GM21723 (cell line): ENCODE data around the gene BRPF1.

Experiments used
- ATAC-seq: cut with Tn5 transposase; IDR thresholded peaks from one replicate; pipeline ENCODE4 v1.9.1; 2021; ENCODE audit warnings: mild to moderate bottlenecking, moderate library complexity; ENCODE audit not compliant: unreplicated experiment

BRPF1 gene

DNA sequence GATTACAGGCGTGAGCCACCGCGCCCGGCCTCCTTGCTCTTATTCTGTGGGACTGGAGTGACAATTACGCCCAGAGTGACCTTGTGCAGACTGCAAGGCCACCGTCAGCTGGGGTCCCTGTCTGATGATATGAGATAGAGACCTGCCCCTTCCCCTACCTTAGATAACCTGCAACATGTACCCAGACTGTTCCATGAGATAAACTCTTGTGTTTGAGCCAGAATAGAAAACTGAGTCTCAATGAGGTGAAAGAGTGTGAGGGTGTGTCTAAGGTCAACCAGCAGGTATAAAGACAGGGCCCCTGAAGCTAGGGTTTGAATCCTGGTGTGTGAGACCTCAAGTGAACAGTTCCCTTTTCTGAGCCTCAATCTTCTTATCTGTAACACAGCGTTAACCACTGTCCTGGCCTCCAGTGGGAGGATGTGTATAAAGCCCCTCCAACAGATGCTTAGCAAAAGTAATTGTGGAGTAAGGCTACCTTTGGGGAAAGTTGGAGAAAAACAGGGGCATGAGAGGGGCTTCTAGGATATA is 54.7 kb downstream of the BRPF1 start:
- ATAC-seq: no peak

DNA sequence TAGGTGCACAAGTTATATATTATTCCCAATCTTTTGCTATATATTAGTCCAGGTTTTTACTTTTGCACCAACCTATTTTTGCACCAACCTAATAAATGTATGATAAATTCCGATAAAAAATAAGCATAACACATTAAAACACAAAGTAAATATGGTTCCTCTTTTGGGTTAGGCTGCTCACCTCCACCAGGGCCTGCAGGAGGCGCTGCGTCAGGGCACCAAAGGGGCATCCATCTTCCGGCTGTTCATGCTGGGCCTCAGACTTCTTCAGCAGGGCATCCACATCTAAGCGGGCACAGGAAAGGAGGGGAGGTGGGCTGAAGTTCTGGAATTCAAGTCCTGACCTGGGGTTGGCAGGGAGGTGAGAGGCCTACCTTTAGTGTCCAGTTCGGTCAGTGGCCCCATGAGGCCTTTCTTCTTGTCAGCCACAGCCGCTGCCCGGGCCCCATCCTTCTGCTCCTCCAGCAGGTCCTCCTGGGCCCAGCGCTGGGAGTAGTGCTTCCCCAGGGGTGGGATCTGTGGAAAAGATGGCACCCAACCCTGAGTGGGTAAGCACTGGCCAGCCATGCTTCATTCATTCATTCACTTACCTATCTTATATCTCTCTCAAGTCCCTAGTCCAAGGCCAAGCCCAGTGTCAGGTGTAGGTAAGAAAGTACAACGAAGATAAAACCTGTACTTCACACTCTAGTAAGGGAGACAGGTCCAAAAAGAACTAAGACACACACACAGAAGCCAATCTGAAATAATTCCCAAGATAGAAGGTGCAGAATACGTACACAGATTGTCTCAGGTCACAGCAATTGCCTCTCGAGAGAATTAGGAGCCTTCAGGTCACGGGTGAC is 55.5 kb downstream of the BRPF1 start:
- no peak for ATAC-seq

DNA sequence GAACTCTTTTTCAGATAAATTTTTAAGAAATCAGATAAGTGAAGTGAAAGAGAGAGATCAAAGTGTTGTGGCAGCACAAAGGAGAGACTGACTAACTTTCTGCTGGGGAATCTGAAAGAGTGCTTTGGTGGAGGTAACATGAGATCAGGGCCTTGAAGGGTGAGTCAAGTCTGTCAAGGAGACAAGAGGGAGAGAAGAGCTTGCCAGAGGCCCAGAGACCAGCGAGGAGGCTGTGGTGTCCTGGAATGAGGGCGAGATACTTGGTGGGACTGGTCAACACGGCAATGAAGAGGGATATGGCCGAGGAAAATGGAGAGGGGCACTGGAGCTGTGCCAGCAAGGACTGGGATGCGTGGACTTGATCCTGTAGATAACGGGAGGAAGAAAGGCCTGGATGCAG is 56.2 kb downstream of the BRPF1 start:
- ATAC-seq: no peak

DNA sequence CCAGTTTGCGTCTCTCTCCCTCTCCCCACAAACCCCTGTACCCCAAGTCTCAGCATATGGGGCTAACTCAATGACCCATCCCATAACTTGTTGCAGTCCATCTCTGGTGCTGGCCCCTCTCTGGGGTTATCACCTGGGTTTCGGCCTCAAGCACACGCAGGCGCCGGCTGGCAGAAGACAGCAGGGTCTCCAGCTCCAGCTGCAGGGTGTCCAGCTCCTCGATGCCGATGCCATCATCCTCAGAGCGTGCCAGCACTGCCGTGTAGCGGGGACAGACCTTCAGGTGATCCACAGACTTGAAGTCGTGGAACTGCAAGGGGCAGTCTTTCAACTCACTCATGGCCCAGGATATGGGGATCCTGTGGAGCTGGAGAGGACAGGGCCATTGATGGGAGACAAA is 59.6 kb downstream of the BRPF1 start:
- ATAC-seq: no peak

DNA sequence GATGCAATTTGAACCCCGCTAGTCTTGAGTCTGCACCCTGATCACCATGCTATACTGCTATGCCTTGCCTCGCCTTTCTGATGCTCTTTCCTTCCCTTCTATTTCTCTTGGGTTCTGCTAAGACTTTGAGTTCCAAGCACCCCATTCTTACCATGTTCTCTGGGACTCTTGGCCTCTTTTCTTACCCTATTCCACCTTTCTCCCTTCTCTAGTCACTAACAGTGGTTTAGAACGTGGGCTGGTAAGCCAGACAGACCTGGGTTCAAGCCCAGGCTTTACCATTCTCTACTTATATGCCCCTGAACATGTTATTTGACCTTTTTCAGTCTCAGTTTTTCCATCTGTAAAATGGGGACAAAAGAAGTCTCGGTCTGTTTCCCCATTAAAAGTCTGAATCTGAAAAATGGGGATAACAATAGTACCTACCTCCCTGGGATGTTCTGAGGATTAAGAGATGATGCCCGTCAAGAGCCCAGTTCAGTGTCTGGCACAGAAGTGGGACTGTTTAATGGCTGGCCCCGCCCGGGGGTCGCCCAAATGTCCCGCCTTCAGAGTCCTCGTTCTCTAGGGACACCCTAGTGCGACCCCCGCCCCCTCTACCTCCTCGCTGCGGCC is 60.4 kb downstream of the BRPF1 start:
- no peak for ATAC-seq

DNA sequence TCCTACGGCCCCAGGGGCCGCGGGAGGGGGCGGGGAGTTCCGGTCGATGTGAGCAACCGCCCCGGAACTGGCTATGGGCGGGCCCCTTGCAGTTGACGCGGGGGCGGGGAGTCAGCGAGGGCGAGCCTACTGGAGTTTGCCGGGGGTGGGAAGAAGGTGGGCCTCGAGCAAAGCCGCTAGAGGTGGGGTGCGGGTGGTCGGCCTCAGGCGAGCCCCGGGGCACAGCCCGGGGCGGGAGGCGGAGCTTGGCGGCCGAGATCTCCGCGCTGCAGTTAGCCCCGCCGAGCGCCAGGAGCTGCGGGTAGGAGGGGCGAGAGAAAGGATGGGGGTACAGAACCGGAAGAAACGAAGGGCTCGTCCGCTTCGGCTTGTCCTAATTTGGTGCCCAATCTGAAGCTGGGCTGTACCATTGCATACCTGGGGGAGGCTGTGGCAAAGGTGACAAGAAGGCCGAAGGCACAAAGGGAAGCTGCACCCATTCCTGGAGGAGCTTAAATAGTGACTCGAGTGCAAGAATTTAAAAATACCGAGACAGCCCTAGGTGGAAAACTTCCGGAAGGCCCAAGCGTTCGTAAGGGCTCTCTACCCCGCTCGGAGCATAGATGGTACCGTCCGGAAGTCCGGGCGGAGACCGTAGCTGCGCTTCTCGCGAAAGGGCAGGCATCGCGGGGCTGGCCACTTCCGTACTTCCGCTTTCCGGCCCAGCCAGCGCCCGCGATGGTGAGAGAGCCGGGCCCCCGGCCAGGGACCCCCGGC is 61.0 kb downstream of the BRPF1 start, which contains the start of the genes ARPC4 and TADA3:
ARPC4 (plus strand) TSS at position 678 of the 756 bp plus-strand sequence; CDS start at position 718, 40 bp downstream.
TADA3 (minus strand) TSS at position 69 of the 756 bp plus-strand sequence. CDS start 1,007 bp downstream, outside the sequence.
- ATAC-seq: peak; percentile 88

DNA sequence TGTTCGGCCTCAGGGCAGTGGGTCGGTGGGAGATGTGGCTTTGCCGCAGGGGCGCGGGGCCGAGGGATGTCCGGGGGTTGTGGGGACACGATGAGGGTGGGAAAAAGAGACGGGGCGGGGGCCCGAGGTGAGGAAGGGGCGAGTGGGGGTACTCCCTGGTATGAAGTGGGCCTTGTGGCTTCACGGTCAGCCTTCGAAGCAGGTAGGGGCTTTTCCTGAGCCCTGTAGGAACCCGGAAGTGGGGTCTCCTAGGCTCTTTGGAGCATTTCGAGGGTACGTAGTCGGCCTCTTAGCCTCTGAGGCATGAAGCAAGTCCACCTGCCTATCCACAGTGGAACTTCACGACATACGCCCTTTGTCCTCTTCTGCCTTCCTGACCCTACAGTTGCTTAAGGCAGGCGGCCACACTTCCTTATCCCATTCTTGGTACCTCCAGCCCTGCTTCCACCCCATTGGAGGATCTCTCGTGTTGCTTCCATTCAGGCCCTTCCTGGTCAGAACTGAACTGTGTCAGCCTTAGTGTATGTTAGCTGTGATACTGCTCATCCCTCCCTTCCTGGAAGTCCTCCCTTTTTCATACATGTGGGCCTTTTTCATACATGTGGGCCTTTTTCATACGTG is 61.7 kb downstream of the BRPF1 start:
- no peak for ATAC-seq

DNA sequence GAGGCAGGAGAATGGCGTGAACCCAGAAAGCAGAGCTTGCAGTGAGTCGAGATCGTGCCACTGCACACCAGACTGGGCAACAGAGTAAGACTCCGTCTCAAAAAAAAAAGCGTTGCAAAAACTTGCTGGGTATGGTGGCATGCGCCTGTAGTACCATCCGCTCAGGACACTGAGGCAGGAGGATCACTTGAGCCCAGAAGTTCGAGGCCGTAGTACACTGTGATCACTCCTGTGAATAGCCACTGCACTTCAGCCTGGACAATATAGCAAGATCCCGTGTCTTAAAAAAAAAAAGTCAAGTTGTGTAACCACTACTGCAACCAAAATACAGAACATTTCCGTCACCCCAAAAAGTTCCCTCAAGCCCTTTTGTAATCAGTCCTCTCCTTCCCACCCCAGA is 62.9 kb downstream of the BRPF1 start:
- ATAC-seq: no peak

DNA sequence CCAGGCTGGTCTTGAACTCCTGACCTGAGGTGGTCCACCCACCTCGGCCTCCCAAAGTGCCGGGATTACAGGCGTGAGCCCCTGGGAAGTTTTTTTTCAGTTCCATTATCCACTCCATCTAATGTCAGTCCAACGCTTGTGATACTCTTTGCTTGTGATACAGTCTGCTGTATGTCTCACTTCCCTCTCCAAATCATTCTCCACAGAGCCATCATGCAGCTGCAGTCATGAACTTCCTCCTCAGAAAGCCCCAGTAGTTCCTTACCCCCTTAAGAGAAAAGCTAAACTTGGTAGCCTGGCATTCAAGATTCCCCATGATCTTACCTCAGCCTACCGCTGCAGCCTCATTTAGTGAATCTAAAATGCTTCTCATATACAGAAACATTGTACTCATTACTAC is 63.7 kb downstream of the BRPF1 start:
- no peak for ATAC-seq

DNA sequence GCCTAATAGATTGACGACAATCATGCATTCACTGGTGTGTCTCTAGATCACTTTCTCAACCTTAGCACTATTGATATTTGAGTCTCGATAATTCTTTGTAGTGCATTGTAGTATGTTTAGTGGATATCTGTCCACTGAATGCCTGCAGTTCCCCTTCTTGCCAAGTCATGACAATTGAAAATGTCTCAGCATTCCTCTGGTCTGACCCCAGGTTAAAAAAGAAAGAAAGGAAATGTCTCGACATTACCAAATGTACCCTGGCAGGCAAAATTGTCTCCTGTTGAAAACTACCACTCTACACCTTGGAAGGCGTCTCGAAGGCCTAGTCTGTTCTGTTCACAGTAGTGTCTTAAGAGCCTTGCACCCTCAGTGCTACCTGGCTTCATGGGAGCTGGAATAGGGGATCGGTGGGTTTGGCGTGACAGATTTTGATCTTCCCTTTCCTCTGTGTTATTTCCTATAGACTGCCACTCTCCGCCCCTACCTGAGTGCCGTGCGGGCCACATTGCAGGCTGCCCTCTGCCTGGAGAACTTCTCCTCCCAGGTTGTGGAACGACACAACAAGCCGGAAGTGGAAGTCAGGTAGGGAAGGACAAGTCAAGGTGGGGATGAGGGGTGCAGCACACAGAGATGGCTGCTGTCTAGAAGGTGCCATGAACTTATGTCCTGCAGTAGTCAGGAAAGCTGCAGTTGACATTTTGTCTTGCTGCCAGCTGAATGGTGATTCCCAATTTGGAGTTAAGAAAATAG is 65.8 kb downstream of the BRPF1 start:
- ATAC-seq: no peak
